Measurements from ENCODE around the gene CNN2.

The CNN2 gene

GRCh38 chr19:1081301-1082164, 55.1 kb downstream of the CNN2 start:
- DNase-seq (ENCODE audit: low read depth in 2 of 2) = no peak

- DNase-seq (ENCODE audit: low read depth in 2 of 2) = peak in 1 of 2 donors; percentile 60
These were observed 55.9 kb downstream of the CNN2 start for GRCh38 chr19:1082165-1082927.

DNA sequence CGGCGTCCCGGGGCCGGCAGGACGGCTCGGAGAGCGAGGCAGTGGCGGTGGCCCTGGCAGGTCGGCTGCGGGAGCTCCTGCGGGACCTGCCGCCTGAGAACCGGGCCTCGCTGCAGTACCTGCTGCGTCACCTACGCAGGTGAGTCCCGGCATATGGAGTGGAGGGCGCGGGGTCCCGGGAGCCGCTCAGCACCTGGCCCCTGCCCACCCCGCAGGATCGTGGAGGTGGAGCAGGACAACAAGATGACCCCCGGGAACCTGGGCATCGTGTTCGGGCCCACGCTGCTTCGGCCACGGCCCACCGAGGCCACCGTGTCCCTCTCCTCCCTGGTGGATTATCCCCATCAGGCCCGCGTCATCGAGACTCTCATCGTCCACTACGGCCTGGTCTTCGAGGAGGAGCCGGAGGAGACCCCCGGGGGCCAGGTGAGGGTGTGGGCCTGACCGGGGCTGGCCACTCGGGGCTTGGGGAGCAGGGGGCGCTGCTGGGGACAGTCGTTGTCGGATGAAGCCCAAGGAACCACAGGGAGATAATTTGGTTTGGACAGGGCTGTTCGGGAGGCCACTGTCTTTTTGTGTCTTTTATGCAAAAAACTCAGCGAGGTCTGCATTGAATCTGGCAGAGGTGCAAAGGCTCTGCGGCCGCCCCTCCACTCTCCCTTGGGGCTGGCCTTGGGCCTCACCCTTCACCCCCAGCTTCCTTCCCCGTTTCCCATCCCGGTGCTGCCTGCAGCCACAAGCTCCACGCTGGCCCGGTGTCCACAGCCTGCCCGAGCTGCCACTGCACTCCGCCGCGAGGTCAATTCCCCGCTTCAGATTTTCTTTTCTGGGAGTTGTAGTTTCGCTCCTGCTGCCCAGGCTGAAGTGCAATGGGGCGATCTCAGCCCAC, 56.8 kb downstream of the CNN2 start:
- no peak for DNase-seq (ENCODE audit: low read depth in 2 of 2)

- DNase-seq (ENCODE audit: low read depth in 2 of 2) = no peak
These were observed 57.8 kb downstream of the CNN2 start for GRCh38 chr19:1084024-1084868.

DNA sequence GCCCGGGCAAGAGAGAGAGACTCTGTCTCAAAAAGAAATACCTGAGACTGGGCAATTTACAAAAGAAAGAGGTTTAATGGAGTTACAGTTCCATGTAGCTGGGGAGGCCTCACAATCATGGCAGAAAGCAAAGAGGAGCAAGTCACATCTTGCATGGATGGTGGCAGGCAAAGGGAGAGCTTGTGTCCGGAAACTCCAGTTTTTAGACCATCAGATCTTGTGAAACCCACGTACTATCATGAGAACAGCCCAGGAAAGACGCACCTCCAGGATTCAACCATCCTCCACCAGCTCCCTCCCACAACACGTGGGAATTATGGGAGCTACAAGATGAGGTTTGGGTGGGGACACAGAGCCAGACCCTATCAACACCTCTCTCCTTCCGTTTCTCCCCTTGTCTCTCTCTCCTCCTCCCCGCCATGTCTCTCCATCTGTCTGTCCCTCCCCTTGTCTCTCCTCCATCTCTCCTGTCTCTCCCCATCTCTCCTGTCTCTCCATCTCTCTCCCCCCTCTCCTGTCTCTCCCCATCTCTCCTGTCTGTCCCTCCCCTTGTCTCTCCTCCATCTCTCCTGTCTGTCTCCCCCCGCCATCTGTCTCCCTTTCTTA, 58.7 kb downstream of the CNN2 start:
- DNase-seq (ENCODE audit: low read depth in 2 of 2) = no peak

GRCh38 chr19:1085676-1086442, 59.5 kb downstream of the CNN2 start:
- no peak for DNase-seq (ENCODE audit: low read depth in 2 of 2)

DNA sequence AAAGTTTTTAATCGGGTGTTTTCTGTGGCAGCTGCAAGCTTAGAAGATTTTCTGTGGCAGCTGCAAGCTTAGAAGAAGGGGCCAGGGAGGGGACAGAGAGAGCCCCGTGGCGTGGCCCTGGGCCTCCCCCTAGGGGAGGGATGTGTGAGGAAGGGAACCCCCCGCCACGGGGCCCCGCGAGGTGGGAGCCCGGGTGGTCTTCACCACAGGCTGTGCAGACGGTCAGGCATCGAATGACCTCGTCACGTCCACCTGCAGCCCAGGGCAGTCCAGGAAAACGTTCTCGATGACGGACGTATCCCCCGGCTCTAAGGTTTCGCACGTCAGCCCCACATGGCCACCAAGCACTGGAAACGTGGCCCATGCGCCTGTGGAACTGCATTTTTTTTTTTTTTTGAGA, 60.2 kb downstream of the CNN2 start:
- DNase-seq (ENCODE audit: low read depth in 2 of 2) = no peak

DNA sequence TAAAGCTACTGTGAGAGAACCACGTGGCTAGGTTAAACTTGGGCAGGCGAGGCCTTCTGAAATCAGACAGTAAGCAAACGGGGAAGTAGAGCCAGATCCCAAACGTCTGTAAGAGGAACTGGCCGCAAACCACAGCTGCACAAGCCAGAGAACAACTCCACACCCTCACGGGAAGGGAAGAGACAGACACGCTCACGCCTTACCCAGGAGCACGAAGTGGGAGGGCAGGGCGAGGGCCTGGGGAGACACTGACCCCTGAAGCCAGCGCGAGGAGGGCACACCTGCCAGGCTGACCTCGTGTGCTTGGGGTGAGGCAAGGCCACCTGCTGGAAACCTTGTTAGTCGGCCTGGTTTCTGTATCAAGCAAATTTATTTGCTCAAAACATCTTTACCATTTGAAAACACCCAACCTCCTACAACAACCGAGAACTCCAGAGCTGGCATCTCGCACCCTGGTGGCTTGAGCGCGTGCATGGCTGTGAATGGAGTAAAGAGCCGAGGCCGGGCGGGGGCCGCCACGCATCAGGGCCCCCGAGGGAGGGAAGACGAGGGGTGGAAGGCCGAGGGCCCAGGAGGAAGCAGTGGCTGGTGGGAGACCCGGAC, 61.5 kb downstream of the CNN2 start:
- DNase-seq (ENCODE audit: low read depth in 2 of 2) = no peak

GRCh38 chr19:1088416-1089010, 62.1 kb downstream of the CNN2 start:
- no peak for DNase-seq (ENCODE audit: low read depth in 2 of 2)
